KBM-7 (cell line): ENCODE measurements around the gene WDR20.

ENCODE experiments used
- DNase-seq: peaks from one replicate; pipeline ENCODE4 v3.0.0-alpha.2; 2015
- in situ Hi-C: fragments of 300-500 bp; cut with MboI; formaldehyde crosslinking; loops from 2 replicates; pipeline ENCODE4 v1.14.3; 2020; ENCODE audit warnings: low sequenced_read_pairs, low pct_unique_long_range_greater_than_20kb, mixed read lengths

Gene WDR20

GRCh38 chr14:102212356-102212755 is 72.7 kb downstream of the WDR20 start:
- in situ Hi-C loops = no loop called here
- no peak for DNase-seq

GRCh38 chr14:102212845-102213244 is 73.1 kb downstream of the WDR20 start:
- DNase-seq = no peak
- in situ Hi-C loops = no loop called here

- no peak for DNase-seq
- in situ Hi-C loops = no loop called here
Measured at GRCh38 chr14:102213470-102213869, 73.8 kb downstream of the WDR20 start.

- in situ Hi-C loops = no loop called here
- DNase-seq = no peak
Measured at GRCh38 chr14:102213984-102214658, 74.4 kb downstream of the WDR20 start.

GRCh38 chr14:102215071-102215470 is 75.4 kb downstream of the WDR20 start:
- in situ Hi-C loops = no loop called here

GRCh38 chr14:102215576-102216250 is 76.0 kb downstream of the WDR20 start:
- in situ Hi-C loops = no loop called here
- no peak for DNase-seq

More at GRCh38 chr14:102215071-102215470, 75.4 kb downstream of the WDR20 start:
- no peak for DNase-seq

- DNase-seq = no peak
- in situ Hi-C loops = no loop called here
Measured at GRCh38 chr14:102217399-102217798, 77.7 kb downstream of the WDR20 start.

- in situ Hi-C loops = no loop called here
- no peak for DNase-seq
Measured at GRCh38 chr14:102217987-102218421, 78.3 kb downstream of the WDR20 start.

- in situ Hi-C loops = no loop called here
- no peak for DNase-seq
Measured at GRCh38 chr14:102218688-102219087, 79.0 kb downstream of the WDR20 start.

- in situ Hi-C loops = no loop called here
- no peak for DNase-seq
Measured at GRCh38 chr14:102219316-102219715, 79.6 kb downstream of the WDR20 start.

GRCh38 chr14:102220031-102220430 is 80.3 kb downstream of the WDR20 start:
- in situ Hi-C loops = no loop called here

GRCh38 chr14:102221026-102221425 is 81.3 kb downstream of the WDR20 start:
- DNase-seq = no peak
- in situ Hi-C loops = no loop called here

More at GRCh38 chr14:102220031-102220430, 80.3 kb downstream of the WDR20 start:
- DNase-seq = no peak

GRCh38 chr14:102222009-102222575 is 82.4 kb downstream of the WDR20 start:
- in situ Hi-C loops = no loop called here
- DNase-seq = no peak

GRCh38 chr14:102222751-102223150 is 83.1 kb downstream of the WDR20 start:
- no peak for DNase-seq
- in situ Hi-C loops = no loop called here

- in situ Hi-C loops = no loop called here
- no peak for DNase-seq
Measured at GRCh38 chr14:102223682-102224081, 84.0 kb downstream of the WDR20 start.

- no peak for DNase-seq
- in situ Hi-C loops = no loop called here
Measured at GRCh38 chr14:102225386-102225785, 85.7 kb downstream of the WDR20 start.

- in situ Hi-C loops = no loop called here
Measured at GRCh38 chr14:102225936-102226335, 86.2 kb downstream of the WDR20 start.

GRCh38 chr14:102226356-102227125 is 86.8 kb downstream of the WDR20 start:
- DNase-seq = no peak
- in situ Hi-C loops = no loop called here

More at GRCh38 chr14:102225936-102226335, 86.2 kb downstream of the WDR20 start:
- DNase-seq = no peak

GRCh38 chr14:102227184-102227964 is 87.7 kb downstream of the WDR20 start:
- in situ Hi-C loops = no loop called here
- no peak for DNase-seq
